ENCODE results near the gene PEX6. TPM values are rescaled to one million over a fixed set of nuclear protein-coding genes. Genes with fewer than 3 reads are reported as not detected.

PEX6 gene
- total RNA-seq, 2 experiments from 2014 or later, result 7.3 to 9.0 TPM

GRCh38 chr6:42966571-42966970 is 12.4 kb downstream of the PEX6 start:
- Mint-ChIP-seq H3K27ac (no peak overlapping the region), H3K27me3 (no peaks in the 10 kb centered on the region), H3K36me3 (ENCODE audit: low read depth) (peaks cover 2% of the 10 kb centered on the region), H3K4me1 (ENCODE audit: low read depth) (peaks cover 10% of the 10 kb centered on the region), H3K4me3 (no peak overlapping the region), H3K9me3 (no peaks in the 10 kb centered on the region)
- no peak for TF ChIP-seq CTCF (IDR thresholded peaks at IDR 0.05)
- POLR2A ChIA-PET, result interaction anchor here (1.4 kb wide), 1 partner anchor 73 kb away, joined by 3 read pairs; no protein-coding TSS in a partner anchor
- no peak for DNase-seq
- no peak for ATAC-seq
- intact Hi-C loops (cut with micrococcal nuclease), result no loop called here
- CTCF ChIA-PET, result no interaction called here

GRCh38 chr6:42963855-42964605 is 15.0 kb downstream of the PEX6 start:
- TF ChIP-seq CTCF (IDR thresholded peaks at IDR 0.05), result peak; percentile 21
- Mint-ChIP-seq H3K9me3 (no peaks in the 10 kb centered on the region), H3K4me1 (ENCODE audit: low read depth) (peaks cover 8% of the 10 kb centered on the region), H3K36me3 (ENCODE audit: low read depth) (peaks cover 2% of the 10 kb centered on the region), H3K27ac (no peak overlapping the region), H3K4me3 (no peak overlapping the region), H3K27me3 (no peaks in the 10 kb centered on the region)
- ChIA-PET CTCF (interaction anchor here (0.5 to 1.5 kb wide), 6 partner anchors 11 to 370 kb away, joined by 3 to 5 read pairs (median 3); no protein-coding TSS in a partner anchor), POLR2A (interaction anchor here (0.9 to 3.0 kb wide), 4 partner anchors 11 to 34 kb away, joined by 3 to 12 read pairs (median 4); partner anchors contain the start of genes PEX6 and PPP2R5D)
- intact Hi-C loops (cut with micrococcal nuclease), result no loop called here
- ATAC-seq (peak; percentile 73), DNase-seq (peak; percentile 74)

- intact Hi-C loops (cut with micrococcal nuclease), result no loop called here
- Mint-ChIP-seq H3K4me1 (ENCODE audit: low read depth) (peaks cover 8% of the 10 kb centered on the region), H3K27ac (no peak overlapping the region), H3K4me3 (no peak overlapping the region), H3K36me3 (ENCODE audit: low read depth) (peaks cover 2% of the 10 kb centered on the region), H3K27me3 (no peaks in the 10 kb centered on the region), H3K9me3 (no peaks in the 10 kb centered on the region)
- ATAC-seq (peak; percentile 12), DNase-seq (no peak)
- ChIA-PET CTCF (interaction anchor here (0.5 to 1.3 kb wide), 3 partner anchors 58 to 369 kb away, joined by 3 to 4 read pairs (median 4); partner anchors contain the start of gene RRP36), POLR2A (interaction anchor here (3.0 kb wide), 1 partner anchor 15 kb away, joined by 12 read pairs; the partner anchor contains the start of gene PEX6)
- no peak for TF ChIP-seq CTCF (IDR thresholded peaks at IDR 0.05)
These were observed 15.7 kb downstream of the PEX6 start for GRCh38 chr6:42963179-42963854.

- CTCF ChIA-PET, result interaction anchor here (1.0 to 1.3 kb wide), 2 partner anchors 58 to 181 kb away, joined by 4 read pairs; partner anchors contain the start of gene RRP36
- H3K27me3 Mint-ChIP-seq, result no peaks in the 10 kb centered on the region
- intact Hi-C loops (cut with micrococcal nuclease), result no loop called here
These were observed 16.3 kb downstream of the PEX6 start for GRCh38 chr6:42962502-42963178.

More at GRCh38 chr6:42962502-42963178, 16.3 kb downstream of the PEX6 start:
- no peak overlapping the region for H3K27ac Mint-ChIP-seq
- TF ChIP-seq CTCF (IDR thresholded peaks at IDR 0.05), result no peak
- peaks cover 8% of the 10 kb centered on the region for H3K4me1 Mint-ChIP-seq (ENCODE audit: low read depth)
- H3K9me3 Mint-ChIP-seq, result no peaks in the 10 kb centered on the region
- no peak for ATAC-seq
- H3K36me3 Mint-ChIP-seq (ENCODE audit: low read depth), result peaks cover 2% of the 10 kb centered on the region
- no peak overlapping the region for H3K4me3 Mint-ChIP-seq
- DNase-seq, result no peak
- POLR2A ChIA-PET, result no interaction called here
